Testis (tissue), 3 donors: ENCODE data around the gene MAOB. TPM values are rescaled to one million over a fixed set of nuclear protein-coding genes. Genes with fewer than 3 reads are reported as not detected.

Experiments
- DNase-seq: peaks from one replicate; pipeline ENCODE4 v3.0.0-alpha.2; 2019
- H3K27ac ChIP-seq, 2 donors: fragments of 200-600 bp; sonication (generic); one replicate each; pipeline ENCODE4 v1.5.1; 2019
- H3K27me3 ChIP-seq: fragments of 200-600 bp; sonication (generic); one replicate; pipeline ENCODE4 v1.5.1; 2019
- H3K36me3 ChIP-seq: fragments of 200-600 bp; sonication (generic); one replicate; pipeline ENCODE4 v1.5.1; 2017; ENCODE audit warnings: low read depth; ENCODE audit errors: missing control alignments
- H3K4me1 ChIP-seq: fragments of 200-600 bp; sonication (generic); one replicate; pipeline ENCODE4 v1.5.1; 2019
- H3K4me3 ChIP-seq, 2 donors: fragments of 200-600 bp; sonication (generic); one replicate each; pipeline ENCODE4 v1.5.1; 2017 to 2019
- H3K9me3 ChIP-seq: fragments of 200-600 bp; sonication (generic); one replicate; pipeline ENCODE4 v1.5.1; 2017
- POLR2A ChIP-seq: fragments of 450-650 bp; IDR thresholded peaks from one replicate; pipeline ENCODE4 v1.6.1; 2017; ENCODE audit warnings: antibody characterized with exemption, mild to moderate bottlenecking, moderate library complexity
- WGBS, 2 donors: methylation state at CpG; one replicate each; pipeline ENCODE4 v1.1.5; 2018; 5-methylcytosine and 5-hydroxymethylcytosine counted together
- intact Hi-C: fragments of 100-400 bp; cut with DNase I; formaldehyde crosslinking; loops from one replicate; pipeline ENCODE4 v1.15.1; 2023; ENCODE audit warnings: low total_unique reads
- polyA plus RNA-seq: library from polyadenylated mRNA; stranded (reverse); fragments of 350-450 nt; fragmentation: Illumina TruSeq; extraction: RNeasy Lipid Tissue Mini Kit (QIAGEN cat#74804); gene quantifications from one replicate; pipeline ENCODE4 v1.2.3, GENCODE V29; 2014; ENCODE audit warnings: low read depth, low replicate concordance; ENCODE audit not compliant: insufficient read depth
- total RNA-seq, 2 donors: library from RNA; depleted of rRNA; stranded (reverse); fragments of >200 nt; gene quantifications; one replicate each; pipeline ENCODE4 v1.2.3, GENCODE V29; 2016
- TF ChIP-seq, protein P1 (sequence below), 3 experiments: fragments of 450-650 bp in 2 of 3; fragments of 200-600 bp in 1 of 3; sonication (generic) in 1 of 3; IDR thresholded peaks; one replicate each; pipeline ENCODE4 v1.5.1; 2016 to 2019; ENCODE audit warnings: antibody characterized with exemption in 3 of 3, mild to moderate bottlenecking in 2 of 3, moderate library complexity in 1 of 3

The MAOB gene
- total and polyA plus RNA-seq, 3 donors from 2014 or later, result 9.2 to 32.8 (median 12.8) TPM

DNA sequence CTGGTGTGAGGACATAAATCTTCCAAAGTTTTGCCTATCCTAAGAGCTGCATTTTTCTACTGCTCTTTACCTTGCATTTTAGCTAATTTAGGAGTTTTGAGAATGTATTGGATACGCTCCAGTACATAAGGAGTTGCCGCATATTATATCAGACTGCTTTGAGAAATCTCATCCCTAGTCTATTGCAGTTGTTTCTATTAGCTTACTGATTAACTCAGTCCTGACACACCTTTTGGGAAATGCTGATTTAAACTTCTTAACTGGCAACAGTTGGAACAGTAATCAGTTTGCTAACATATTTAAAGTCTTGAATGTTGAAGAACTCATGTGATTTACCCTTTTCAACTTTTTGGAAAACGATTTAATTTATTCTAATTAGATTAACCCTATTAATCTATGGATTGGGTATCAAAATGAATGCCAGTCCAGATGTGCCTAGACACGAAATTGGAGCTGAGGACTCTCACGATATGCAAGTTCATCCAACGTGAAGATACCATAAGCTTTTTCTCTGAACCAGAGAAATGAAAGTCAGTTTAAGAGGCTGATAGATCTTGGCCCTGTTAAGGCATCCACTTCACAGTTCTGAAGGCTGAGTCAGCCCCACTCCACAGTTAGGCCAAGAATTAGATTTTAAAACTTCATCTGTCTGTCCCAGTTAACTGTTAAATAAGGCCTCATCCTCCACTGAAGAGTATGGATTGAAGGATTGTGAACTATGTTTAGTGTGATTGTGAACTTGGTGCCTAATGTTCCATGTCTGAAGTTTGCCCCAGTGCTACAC lies 136.1 kb downstream of the MAOB start:
- TF ChIP-seq POLR2A, result no peak
- TF ChIP-seq, protein P1, sequence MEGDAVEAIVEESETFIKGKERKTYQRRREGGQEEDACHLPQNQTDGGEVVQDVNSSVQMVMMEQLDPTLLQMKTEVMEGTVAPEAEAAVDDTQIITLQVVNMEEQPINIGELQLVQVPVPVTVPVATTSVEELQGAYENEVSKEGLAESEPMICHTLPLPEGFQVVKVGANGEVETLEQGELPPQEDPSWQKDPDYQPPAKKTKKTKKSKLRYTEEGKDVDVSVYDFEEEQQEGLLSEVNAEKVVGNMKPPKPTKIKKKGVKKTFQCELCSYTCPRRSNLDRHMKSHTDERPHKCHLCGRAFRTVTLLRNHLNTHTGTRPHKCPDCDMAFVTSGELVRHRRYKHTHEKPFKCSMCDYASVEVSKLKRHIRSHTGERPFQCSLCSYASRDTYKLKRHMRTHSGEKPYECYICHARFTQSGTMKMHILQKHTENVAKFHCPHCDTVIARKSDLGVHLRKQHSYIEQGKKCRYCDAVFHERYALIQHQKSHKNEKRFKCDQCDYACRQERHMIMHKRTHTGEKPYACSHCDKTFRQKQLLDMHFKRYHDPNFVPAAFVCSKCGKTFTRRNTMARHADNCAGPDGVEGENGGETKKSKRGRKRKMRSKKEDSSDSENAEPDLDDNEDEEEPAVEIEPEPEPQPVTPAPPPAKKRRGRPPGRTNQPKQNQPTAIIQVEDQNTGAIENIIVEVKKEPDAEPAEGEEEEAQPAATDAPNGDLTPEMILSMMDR (IDR thresholded peaks at IDR 0.05), result no peak
- no peaks in the 10 kb centered on the region for H3K9me3 ChIP-seq
- no peaks in the 10 kb centered on the region for H3K27me3 ChIP-seq
- no peaks in the 10 kb centered on the region for H3K4me1 ChIP-seq
- no peak overlapping the region for H3K27ac ChIP-seq
- intact Hi-C loops, result no loop called here
- no peaks in the 10 kb centered on the region for H3K36me3 ChIP-seq
- H3K4me3 ChIP-seq, result no peak overlapping the region
- DNase-seq, result no peak
- WGBS, 2 donors, result 82 to 95% methylated on average over 6 of the region's 6 CpGs

DNA sequence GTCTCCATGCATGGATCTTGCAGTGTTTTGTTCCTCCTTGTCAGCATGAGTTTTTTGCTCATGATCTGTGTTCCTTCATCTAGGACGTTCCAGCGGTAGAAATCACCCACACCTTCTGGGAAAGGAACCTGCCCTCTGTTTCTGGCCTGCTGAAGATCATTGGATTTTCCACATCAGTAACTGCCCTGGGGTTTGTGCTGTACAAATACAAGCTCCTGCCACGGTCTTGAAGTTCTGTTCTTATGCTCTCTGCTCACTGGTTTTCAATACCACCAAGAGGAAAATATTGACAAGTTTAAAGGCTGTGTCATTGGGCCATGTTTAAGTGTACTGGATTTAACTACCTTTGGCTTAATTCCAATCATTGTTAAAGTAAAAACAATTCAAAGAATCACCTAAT lies 138.0 kb downstream of the MAOB start:
- intact Hi-C loops, result no loop called here
- Histone ChIP-seq H3K36me3 (no peaks in the 10 kb centered on the region), H3K27me3 (no peaks in the 10 kb centered on the region), H3K4me3 (no peak overlapping the region), H3K9me3 (no peaks in the 10 kb centered on the region), H3K27ac (no peak overlapping the region), H3K4me1 (no peaks in the 10 kb centered on the region)
- TF ChIP-seq POLR2A, result no peak
- TF ChIP-seq, protein P1 (IDR thresholded peaks at IDR 0.05), result no peak
- no peak for DNase-seq
- 96% methylated on average over 3 of the region's 3 CpGs for WGBS, 2 donors

DNA sequence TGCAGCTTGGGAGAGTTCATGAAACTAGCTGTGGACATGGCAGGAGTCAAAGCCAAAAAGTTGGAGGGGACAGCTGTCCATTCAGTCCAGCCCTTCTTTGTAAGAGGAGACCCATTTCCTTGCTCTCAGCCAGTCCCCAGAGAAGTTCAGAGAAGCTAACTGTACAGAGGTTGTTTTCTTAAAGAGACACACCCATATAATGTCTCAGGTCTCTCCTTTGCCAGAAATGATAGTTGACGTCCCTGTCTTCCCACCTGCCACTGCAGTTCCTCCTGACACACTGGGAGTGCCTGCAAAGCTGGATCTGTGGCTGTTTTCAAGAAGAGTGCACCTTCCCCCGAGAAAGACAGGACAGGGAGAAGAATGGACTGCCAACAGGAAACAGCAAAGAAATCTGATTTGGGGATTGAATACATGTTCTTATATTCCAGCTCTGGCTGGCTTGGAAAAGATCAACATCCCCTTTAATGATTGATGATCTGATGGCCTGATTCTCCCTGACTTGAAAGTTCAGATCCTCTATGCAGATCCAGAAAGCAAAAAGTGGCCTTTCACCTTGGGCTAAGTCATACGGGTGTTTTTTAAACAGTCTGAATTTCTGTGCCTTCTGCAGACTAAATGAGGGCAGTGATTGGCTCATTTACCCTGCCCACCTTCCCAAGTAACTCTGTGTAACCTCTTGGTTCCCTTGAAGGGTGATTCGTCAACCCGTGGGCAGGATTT lies 139.0 kb downstream of the MAOB start:
- no peak for TF ChIP-seq POLR2A
- TF ChIP-seq, protein P1 (IDR thresholded peaks at IDR 0.05), result no peak
- intact Hi-C loops, result no loop called here
- no peaks in the 10 kb centered on the region for H3K4me1 ChIP-seq

DNA sequence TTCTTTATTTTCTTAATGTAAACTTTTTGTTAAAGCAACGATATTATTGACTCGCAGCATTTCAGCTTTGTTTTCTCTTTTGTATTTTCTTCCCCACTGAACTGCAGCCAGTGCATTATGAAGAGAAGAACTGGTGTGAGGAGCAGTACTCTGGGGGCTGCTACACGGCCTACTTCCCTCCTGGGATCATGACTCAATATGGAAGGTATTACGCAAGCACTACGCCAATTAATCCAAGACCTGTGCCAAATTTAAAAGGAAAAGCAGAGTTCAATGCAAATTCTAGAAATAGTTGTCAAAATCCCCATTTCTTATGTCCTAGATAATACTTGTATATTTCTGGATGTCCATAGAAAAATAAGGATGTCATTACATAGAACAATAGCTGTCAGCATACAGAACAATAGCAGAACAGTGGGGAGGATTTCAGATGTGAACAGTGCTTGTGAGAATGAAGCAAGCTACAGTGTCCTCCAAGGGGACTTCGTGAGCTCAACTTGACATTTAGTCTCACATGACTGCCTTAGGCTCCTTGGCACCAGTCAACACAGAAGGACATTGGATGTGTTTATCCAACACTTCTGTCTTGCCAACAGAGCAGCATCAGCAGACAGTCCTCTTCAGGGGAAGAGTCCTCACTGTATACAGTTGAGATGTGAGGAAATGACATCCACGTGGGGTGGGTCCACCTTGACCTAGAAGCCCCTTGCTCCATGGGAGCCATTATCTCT lies 140.2 kb downstream of the MAOB start:
- H3K4me3 ChIP-seq, result no peak overlapping the region
- no peak for TF ChIP-seq POLR2A
- TF ChIP-seq, protein P1 (IDR thresholded peaks at IDR 0.05), result no peak
- intact Hi-C loops, result no loop called here
- no peaks in the 10 kb centered on the region for H3K27me3 ChIP-seq
- 64 to 75% methylated on average over 6 to 7 of the region's 7 CpGs for WGBS, 2 donors
- no peaks in the 10 kb centered on the region for H3K4me1 ChIP-seq
- DNase-seq, result no peak
- no peaks in the 10 kb centered on the region for H3K36me3 ChIP-seq
- H3K27ac ChIP-seq, result no peak overlapping the region
- no peaks in the 10 kb centered on the region for H3K9me3 ChIP-seq

More for the DNA sequence above, 139.0 kb downstream of the MAOB start:
- Histone ChIP-seq H3K27ac (no peak overlapping the region), H3K4me3 (no peak overlapping the region), H3K27me3 (no peaks in the 10 kb centered on the region), H3K36me3 (no peaks in the 10 kb centered on the region), H3K9me3 (no peaks in the 10 kb centered on the region)
- no peak for DNase-seq
- 75 to 77% methylated on average over 5 of the region's 5 CpGs for WGBS, 2 donors
